ENCODE data around the gene HTR2B.
"Not testable (repeated sequence)": the region's sequence is repeated elsewhere in the genome, so short reads cannot be mapped to it uniquely, and the experiment has no call there.

Gene HTR2B

GRCh38 chr2:231088754-231089153, 36.1 kb downstream of the HTR2B start:
- DNase-seq: no peak

GRCh38 chr2:231084565-231084964, 40.3 kb downstream of the HTR2B start:
- no peak for DNase-seq

GRCh38 chr2:231069379-231070054, 55.3 kb downstream of the HTR2B start:
- no peak for DNase-seq

- DNase-seq: no peak
Measured at GRCh38 chr2:231068525-231069222, 56.2 kb downstream of the HTR2B start.

- DNase-seq: not testable (repeated sequence)
Measured at GRCh38 chr2:231067531-231067930, 57.3 kb downstream of the HTR2B start.

GRCh38 chr2:231065966-231066365, 58.9 kb downstream of the HTR2B start:
- no peak for DNase-seq

- no peak for DNase-seq
Measured at GRCh38 chr2:231063347-231063746, 61.5 kb downstream of the HTR2B start.

GRCh38 chr2:231062776-231063175, 62.1 kb downstream of the HTR2B start:
- no peak for DNase-seq

GRCh38 chr2:231059756-231060155, 65.1 kb downstream of the HTR2B start:
- DNase-seq: no peak

- no peak for DNase-seq
Measured at GRCh38 chr2:231058761-231059550, 65.9 kb downstream of the HTR2B start.
